A549 (cell line): Measurements from ENCODE around the gene CBX4.

Experiments
- CTCF ChIP-seq: fragments of >200 bp; sonication (Bioruptor Twin); formaldehyde crosslinking; IDR thresholded peaks from 3 replicates; pipeline ENCODE4 v1.5.1; 2016
- EP300 ChIP-seq, 2 experiments: fragments of >200 bp; sonication (Bioruptor Twin); formaldehyde crosslinking; IDR thresholded peaks; 2 replicates in 1 of 2; 3 replicates in 1 of 2; pipeline ENCODE4 v1.6.1; 2016 to 2017
- FOXS1 ChIP-seq: fragments of 250-450 bp; sonication (Bioruptor Pico); IDR thresholded peaks from 2 replicates; pipeline ENCODE4 v1.5.0; 2020; ENCODE audit warnings: mild to moderate bottlenecking, moderate library complexity
- JUN ChIP-seq, 2 experiments: fragments of >200 bp; sonication (Bioruptor Twin); formaldehyde crosslinking; IDR thresholded peaks; 2 replicates in 1 of 2; 3 replicates in 1 of 2; pipeline ENCODE4 v1.6.1; 2016 to 2017
- TP53 ChIP-seq: fragments of 250-450 bp; sonication (Bioruptor Pico); IDR thresholded peaks from 2 replicates; pipeline ENCODE4 v1.5.0; 2021; ENCODE audit warnings: mild to moderate bottlenecking, moderate library complexity

- no peak for TF ChIP-seq CTCF
- TF ChIP-seq EP300 (IDR thresholded peaks at IDR 0.05) = no peak
- no peak for TF ChIP-seq JUN (IDR thresholded peaks at IDR 0.05)
- TF ChIP-seq TP53 (CRISPR knock-in tag) = no peak
- TF ChIP-seq FOXS1 (CRISPR knock-in tag) = no peak
Observed at GRCh38 chr17:79788455-79788854, 50.8 kb downstream of the CBX4 start.
